AG04450 (cell line): ENCODE measurements around the gene LIMD2. TPM values are rescaled to one million over a fixed set of nuclear protein-coding genes. Genes with fewer than 3 reads are reported as not detected.

ENCODE experiments used
- CTCF ChIA-PET: fragments of 300-600, 350-600 bp; formaldehyde crosslinking; extraction: SDS; loops from one replicate; lab custom pipeline; 2022; ENCODE audit warnings: antibody characterized with exemption, inconsistent platforms; lab: Charles Lee
- POLR2A ChIA-PET: fragments of 350-600 bp; formaldehyde crosslinking; extraction: SDS; loops from one replicate; lab custom pipeline; 2021; ENCODE audit warnings: antibody characterized with exemption, inconsistent platforms; lab: Yijun Ruan, JAX
- DNase-seq: peaks from one replicate; pipeline ENCODE4 v3.0.0-alpha.2; 2011; ENCODE audit warnings: low read depth, low spot score
- H3K27ac ChIP-seq: one replicate; pipeline ENCODE4 v1.5.1; 2012; ENCODE audit warnings: low read depth, low read length, control low read depth
- H3K27me3 ChIP-seq: one replicate; pipeline ENCODE4 v1.6.0; 2012; ENCODE audit warnings: low read length; ENCODE audit not compliant: control insufficient read depth, insufficient read depth
- H3K4me3 ChIP-seq: 2 replicates; pipeline ENCODE4 v1.5.1; 2011; ENCODE audit warnings: mild to moderate bottlenecking, low read depth, low read length, control low read depth
- H3K9me3 ChIP-seq: 2 replicates; pipeline ENCODE4 v1.5.1; 2012; ENCODE audit warnings: low read length; ENCODE audit not compliant: control insufficient read depth, insufficient read depth
- CTCF ChIP-seq: IDR thresholded peaks from 2 replicates; pipeline ENCODE4 v1.5.1; 2011; ENCODE audit warnings: low read depth, low read length, control low read depth, inconsistent platforms
- polyA plus RNA-seq: library from polyadenylated mRNA; depleted of rRNA; stranded (reverse); fragments of >200 nt; gene quantifications from 2 replicates; pipeline ENCODE4 v1.2.3, GENCODE V29; 2011

Gene LIMD2
- polyA plus RNA-seq, 1 experiment = 13.4 TPM

- no peak for TF ChIP-seq CTCF
- CTCF ChIA-PET = no interaction called here
- Histone ChIP-seq H3K4me3 (no peak overlapping the region), H3K9me3 (no peaks in the 10 kb centered on the region), H3K27me3 (no peaks in the 10 kb centered on the region), H3K27ac (no peak overlapping the region)
- DNase-seq = no peak
- POLR2A ChIA-PET = interaction anchor here (0.5 kb wide), 1 partner anchor 191 kb away, joined by 4 read pairs; no protein-coding TSS in a partner anchor
These were observed 10.4 kb downstream of the LIMD2 start for GRCh38 chr17:63689479-63689878.

- Histone ChIP-seq H3K9me3 (no peaks in the 10 kb centered on the region), H3K27ac (no peak overlapping the region), H3K27me3 (no peaks in the 10 kb centered on the region), H3K4me3 (no peak overlapping the region)
- POLR2A ChIA-PET = no interaction called here
- CTCF ChIA-PET = interaction anchor here (1.3 kb wide), 1 partner anchor 76 kb away, joined by 5 read pairs; no protein-coding TSS in a partner anchor
- TF ChIP-seq CTCF = no peak
- no peak for DNase-seq
These were observed 11.4 kb downstream of the LIMD2 start for GRCh38 chr17:63688396-63689020.

GRCh38 chr17:63686138-63686685, 13.7 kb downstream of the LIMD2 start:
- H3K4me3 ChIP-seq = no peak overlapping the region
- DNase-seq = no peak
- ChIA-PET CTCF (no interaction called here), POLR2A (interaction anchor here (0.9 kb wide), 1 partner anchor 64 kb away, joined by 3 read pairs; no protein-coding TSS in a partner anchor)
- H3K27me3 ChIP-seq = no peaks in the 10 kb centered on the region
- no peak for TF ChIP-seq CTCF
- no peak overlapping the region for H3K27ac ChIP-seq
- no peaks in the 10 kb centered on the region for H3K9me3 ChIP-seq

- H3K27me3 ChIP-seq = no peaks in the 10 kb centered on the region
- TF ChIP-seq CTCF = no peak
- POLR2A ChIA-PET = no interaction called here
- H3K9me3 ChIP-seq = no peaks in the 10 kb centered on the region
- no peak for DNase-seq
- no peak overlapping the region for H3K27ac ChIP-seq
- CTCF ChIA-PET = no interaction called here
- no peak overlapping the region for H3K4me3 ChIP-seq
These were observed 14.3 kb downstream of the LIMD2 start for GRCh38 chr17:63685578-63685977.

GRCh38 chr17:63685041-63685440, 14.9 kb downstream of the LIMD2 start:
- no peak for DNase-seq
- no peak overlapping the region for H3K27ac ChIP-seq
- CTCF ChIA-PET = no interaction called here

More at GRCh38 chr17:63685041-63685440, 14.9 kb downstream of the LIMD2 start:
- Histone ChIP-seq H3K27me3 (no peaks in the 10 kb centered on the region), H3K4me3 (no peak overlapping the region), H3K9me3 (no peaks in the 10 kb centered on the region)
- no peak for TF ChIP-seq CTCF
- POLR2A ChIA-PET = no interaction called here
